ENCODE results near the gene OAF.

GRCh38 chr11:120241277-120241676, 30.4 kb downstream of the OAF start:
- TF ChIP-seq CTCF (IDR thresholded peaks at IDR 0.05; ENCODE audit: borderline replicate concordance, extremely low read depth, low read length, poor library complexity, severe bottlenecking) (no peak), EZH2 (IDR thresholded peaks at IDR 0.05; ENCODE audit: borderline replicate concordance, low read depth, low read length, severe bottlenecking) (no peak)

Data from DND-41 (cell line).